HEK293 (cell line): Measurements from ENCODE around the gene STON2.
"Not testable (repeated sequence)": the region's sequence is repeated elsewhere in the genome, so short reads cannot be mapped to it uniquely, and the experiment has no call there.

Experiments
- CTCF ChIA-PET: fragments of 350-600 bp; formaldehyde crosslinking; extraction: SDS; loops from one replicate; lab custom pipeline; 2021; ENCODE audit warnings: antibody characterized with exemption; lab: Yijun Ruan, JAX
- POLR2A ChIA-PET: fragments of 300-600 bp; formaldehyde crosslinking; extraction: SDS; loops from one replicate; lab custom pipeline; 2020; ENCODE audit warnings: antibody characterized with exemption, inconsistent platforms; lab: Yijun Ruan, JAX
- H3K27ac ChIP-seq: fragments of 200-500 bp; sonication (Bioruptor generic); 2 replicates; pipeline ENCODE4 v1.5.1; 2014; ENCODE audit warnings: low read depth, low read length, control low read depth, inconsistent platforms; ENCODE audit errors: extremely low read depth
- H3K36me3 ChIP-seq, 2 experiments: fragments of 200-500 bp in 1 of 2; sonication (Bioruptor generic) in 1 of 2; 1 replicate in 1 of 2; 2 replicates in 1 of 2; pipeline ENCODE4 v1.5.1; 2014 to 2017; ENCODE audit warnings: inconsistent platforms in 2 of 2, low read length in 2 of 2; ENCODE audit not compliant: control insufficient read depth in 2 of 2, insufficient read depth in 1 of 2
- H3K4me1 ChIP-seq: fragments of 200-500 bp; sonication (Bioruptor generic); 2 replicates; pipeline ENCODE4 v1.5.1; 2014; ENCODE audit warnings: mild to moderate bottlenecking, low read length, inconsistent platforms; ENCODE audit not compliant: control insufficient read depth, insufficient read depth
- H3K4me3 ChIP-seq: 2 replicates; pipeline ENCODE4 v1.5.1; 2011; ENCODE audit warnings: low read depth, mild to moderate bottlenecking, control low read depth, low read length, moderate library complexity
- H3K9me3 ChIP-seq: fragments of 200-500 bp; sonication (Bioruptor generic); 2 replicates; pipeline ENCODE4 v1.5.1; 2014; ENCODE audit warnings: low read depth, low read length, inconsistent platforms; ENCODE audit not compliant: control insufficient read depth, insufficient read depth
- BCL11B ChIP-seq: fragments of 450-650 bp; formaldehyde crosslinking; IDR thresholded peaks from 2 replicates; pipeline ENCODE4 v1.5.1; 2016; ENCODE audit warnings: low read depth, missing biosample characterization, missing genetic modification characterization
- GFI1B ChIP-seq: fragments of 450-650 bp; formaldehyde crosslinking; IDR thresholded peaks from 2 replicates; pipeline ENCODE4 v1.5.1; 2016; ENCODE audit warnings: missing biosample characterization, missing genetic modification characterization
- GLI4 ChIP-seq: fragments of 450-650 bp; formaldehyde crosslinking; IDR thresholded peaks from 2 replicates; pipeline ENCODE4 v1.5.1; 2016; ENCODE audit warnings: missing biosample characterization, missing genetic modification characterization
- GLIS2 ChIP-seq: fragments of 450-650 bp; formaldehyde crosslinking; IDR thresholded peaks from 2 replicates; pipeline ENCODE4 v1.5.1; 2016; ENCODE audit warnings: missing biosample characterization, missing genetic modification characterization
- OSR2 ChIP-seq: fragments of 450-650 bp; formaldehyde crosslinking; IDR thresholded peaks from 2 replicates; pipeline ENCODE4 v1.5.1; 2016; ENCODE audit warnings: missing biosample characterization, missing genetic modification characterization
- REPIN1 ChIP-seq: fragments of 450-650 bp; formaldehyde crosslinking; IDR thresholded peaks from 2 replicates; pipeline ENCODE4 v1.5.1; 2017; ENCODE audit warnings: missing biosample characterization, missing genetic modification characterization, low read depth
- SP3 ChIP-seq: fragments of 450-650 bp; formaldehyde crosslinking; IDR thresholded peaks from 2 replicates; pipeline ENCODE4 v1.5.1; 2016; ENCODE audit warnings: missing biosample characterization, missing genetic modification characterization
- ZEB2 ChIP-seq: fragments of 450-650 bp; formaldehyde crosslinking; IDR thresholded peaks from 2 replicates; pipeline ENCODE4 v1.5.1; 2016; ENCODE audit warnings: missing biosample characterization, missing genetic modification characterization
- ZNF157 ChIP-seq: fragments of 450-650 bp; formaldehyde crosslinking; IDR thresholded peaks from 2 replicates; pipeline ENCODE4 v1.5.1; 2016; ENCODE audit warnings: missing biosample characterization, missing genetic modification characterization
- ZNF16 ChIP-seq: fragments of 450-650 bp; formaldehyde crosslinking; IDR thresholded peaks from 2 replicates; pipeline ENCODE4 v1.5.1; 2016; ENCODE audit warnings: low read depth, missing biosample characterization, missing genetic modification characterization
- ZNF221 ChIP-seq: fragments of 450-650 bp; formaldehyde crosslinking; IDR thresholded peaks from 2 replicates; pipeline ENCODE4 v1.5.1; 2017; ENCODE audit warnings: missing biosample characterization, missing genetic modification characterization, borderline replicate concordance
- ZNF521 ChIP-seq: fragments of 450-650 bp; formaldehyde crosslinking; IDR thresholded peaks from 2 replicates; pipeline ENCODE4 v1.5.1; 2017; ENCODE audit warnings: missing biosample characterization, mild to moderate bottlenecking, missing genetic modification characterization
- ZNF707 ChIP-seq: fragments of 450-650 bp; formaldehyde crosslinking; IDR thresholded peaks from 2 replicates; pipeline ENCODE4 v1.5.1; 2016; ENCODE audit warnings: missing biosample characterization, missing genetic modification characterization
- TF ChIP-seq, protein P1 (sequence below): fragments of 450-650 bp; formaldehyde crosslinking; IDR thresholded peaks from 2 replicates; pipeline ENCODE4 v1.5.1; 2017; ENCODE audit warnings: missing biosample characterization, missing genetic modification characterization
- TF ChIP-seq, protein P2 (sequence below): fragments of 450-650 bp; formaldehyde crosslinking; IDR thresholded peaks from 2 replicates; pipeline ENCODE4 v1.5.1; 2016; ENCODE audit warnings: missing biosample characterization, missing genetic modification characterization
- TF ChIP-seq, protein P3 (sequence below): fragments of 450-650 bp; formaldehyde crosslinking; IDR thresholded peaks from 2 replicates; pipeline ENCODE4 v1.5.1; 2016; ENCODE audit warnings: missing biosample characterization, missing genetic modification characterization, borderline replicate concordance
- TF ChIP-seq, protein P4 (sequence below): fragments of 450-650 bp; formaldehyde crosslinking; IDR thresholded peaks from 2 replicates; pipeline ENCODE4 v1.5.1; 2016; ENCODE audit warnings: missing biosample characterization, missing genetic modification characterization
- TF ChIP-seq, protein P5 (sequence below): fragments of 450-650 bp; formaldehyde crosslinking; IDR thresholded peaks from 2 replicates; pipeline ENCODE4 v1.5.1; 2016; ENCODE audit warnings: missing biosample characterization, missing genetic modification characterization

Gene STON2

DNA sequence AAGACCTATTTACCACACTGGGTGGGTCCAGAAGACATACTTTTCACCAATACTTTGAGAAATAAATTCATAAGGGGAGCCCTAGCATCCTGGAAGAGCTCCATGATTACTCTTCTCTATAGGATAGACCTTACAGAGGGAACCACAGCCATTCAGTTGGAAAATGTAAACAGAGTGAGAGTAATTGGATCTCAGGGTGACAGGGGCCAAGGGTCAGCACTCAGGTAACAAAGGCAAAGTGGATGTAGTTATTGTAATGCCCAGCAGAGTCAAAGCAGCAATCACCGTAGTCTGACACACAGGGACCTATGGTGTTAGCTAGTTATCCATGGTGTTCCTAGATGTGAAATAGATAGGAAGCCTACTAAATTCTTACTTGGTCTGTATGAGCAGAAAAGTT, 168.6 kb downstream of the STON2 start:
- CTCF ChIA-PET, result interaction anchor here (0.6 to 1.4 kb wide), 3 partner anchors 10 to 215 kb away, joined by 4 read pairs; partner anchors contain the start of gene GTF2A1
- POLR2A ChIA-PET, result no interaction called here
- no peaks in the 10 kb centered on the region for H3K36me3 ChIP-seq
- H3K4me1 ChIP-seq, result peaks cover 5% of the 10 kb centered on the region; the same call in 1 of the 2 replicates
- TF ChIP-seq BCL11B (tag by site-specific recombination) (no peak), SP3 (tag by site-specific recombination) (no peak), ZNF16 (tag by site-specific recombination) (no peak), GLIS2 (no peak), GLI4 (tag by site-specific recombination) (no peak), ZNF521 (tag by site-specific recombination) (no peak), REPIN1 (tag by site-specific recombination) (no peak), ZEB2 (tag by site-specific recombination) (no peak), ZNF157 (no peak)
- TF ChIP-seq, protein P1, sequence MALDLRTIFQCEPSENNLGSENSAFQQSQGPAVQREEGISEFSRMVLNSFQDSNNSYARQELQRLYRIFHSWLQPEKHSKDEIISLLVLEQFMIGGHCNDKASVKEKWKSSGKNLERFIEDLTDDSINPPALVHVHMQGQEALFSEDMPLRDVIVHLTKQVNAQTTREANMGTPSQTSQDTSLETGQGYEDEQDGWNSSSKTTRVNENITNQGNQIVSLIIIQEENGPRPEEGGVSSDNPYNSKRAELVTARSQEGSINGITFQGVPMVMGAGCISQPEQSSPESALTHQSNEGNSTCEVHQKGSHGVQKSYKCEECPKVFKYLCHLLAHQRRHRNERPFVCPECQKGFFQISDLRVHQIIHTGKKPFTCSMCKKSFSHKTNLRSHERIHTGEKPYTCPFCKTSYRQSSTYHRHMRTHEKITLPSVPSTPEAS (tag by site-specific recombination), result no peak
- TF ChIP-seq, protein P2, sequence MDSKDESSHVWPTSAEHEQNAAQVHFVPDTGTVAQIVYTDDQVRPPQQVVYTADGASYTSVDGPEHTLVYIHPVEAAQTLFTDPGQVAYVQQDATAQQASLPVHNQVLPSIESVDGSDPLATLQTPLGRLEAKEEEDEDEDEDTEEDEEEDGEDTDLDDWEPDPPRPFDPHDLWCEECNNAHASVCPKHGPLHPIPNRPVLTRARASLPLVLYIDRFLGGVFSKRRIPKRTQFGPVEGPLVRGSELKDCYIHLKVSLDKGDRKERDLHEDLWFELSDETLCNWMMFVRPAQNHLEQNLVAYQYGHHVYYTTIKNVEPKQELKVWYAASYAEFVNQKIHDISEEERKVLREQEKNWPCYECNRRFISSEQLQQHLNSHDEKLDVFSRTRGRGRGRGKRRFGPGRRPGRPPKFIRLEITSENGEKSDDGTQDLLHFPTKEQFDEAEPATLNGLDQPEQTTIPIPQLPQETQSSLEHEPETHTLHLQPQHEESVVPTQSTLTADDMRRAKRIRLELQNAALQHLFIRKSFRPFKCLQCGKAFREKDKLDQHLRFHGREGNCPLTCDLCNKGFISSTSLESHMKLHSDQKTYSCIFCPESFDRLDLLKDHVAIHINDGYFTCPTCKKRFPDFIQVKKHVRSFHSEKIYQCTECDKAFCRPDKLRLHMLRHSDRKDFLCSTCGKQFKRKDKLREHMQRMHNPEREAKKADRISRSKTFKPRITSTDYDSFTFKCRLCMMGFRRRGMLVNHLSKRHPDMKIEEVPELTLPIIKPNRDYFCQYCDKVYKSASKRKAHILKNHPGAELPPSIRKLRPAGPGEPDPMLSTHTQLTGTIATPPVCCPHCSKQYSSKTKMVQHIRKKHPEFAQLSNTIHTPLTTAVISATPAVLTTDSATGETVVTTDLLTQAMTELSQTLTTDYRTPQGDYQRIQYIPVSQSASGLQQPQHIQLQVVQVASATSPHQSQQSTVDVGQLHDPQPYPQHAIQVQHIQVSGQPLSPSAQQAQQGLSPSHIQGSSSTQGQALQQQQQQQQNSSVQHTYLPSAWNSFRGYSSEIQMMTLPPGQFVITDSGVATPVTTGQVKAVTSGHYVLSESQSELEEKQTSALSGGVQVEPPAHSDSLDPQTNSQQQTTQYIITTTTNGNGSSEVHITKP, result no peak
- TF ChIP-seq, protein P3, sequence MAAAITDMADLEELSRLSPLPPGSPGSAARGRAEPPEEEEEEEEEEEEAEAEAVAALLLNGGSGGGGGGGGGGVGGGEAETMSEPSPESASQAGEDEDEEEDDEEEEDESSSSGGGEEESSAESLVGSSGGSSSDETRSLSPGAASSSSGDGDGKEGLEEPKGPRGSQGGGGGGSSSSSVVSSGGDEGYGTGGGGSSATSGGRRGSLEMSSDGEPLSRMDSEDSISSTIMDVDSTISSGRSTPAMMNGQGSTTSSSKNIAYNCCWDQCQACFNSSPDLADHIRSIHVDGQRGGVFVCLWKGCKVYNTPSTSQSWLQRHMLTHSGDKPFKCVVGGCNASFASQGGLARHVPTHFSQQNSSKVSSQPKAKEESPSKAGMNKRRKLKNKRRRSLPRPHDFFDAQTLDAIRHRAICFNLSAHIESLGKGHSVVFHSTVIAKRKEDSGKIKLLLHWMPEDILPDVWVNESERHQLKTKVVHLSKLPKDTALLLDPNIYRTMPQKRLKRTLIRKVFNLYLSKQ (tag by site-specific recombination), result no peak
- TF ChIP-seq, protein P4, sequence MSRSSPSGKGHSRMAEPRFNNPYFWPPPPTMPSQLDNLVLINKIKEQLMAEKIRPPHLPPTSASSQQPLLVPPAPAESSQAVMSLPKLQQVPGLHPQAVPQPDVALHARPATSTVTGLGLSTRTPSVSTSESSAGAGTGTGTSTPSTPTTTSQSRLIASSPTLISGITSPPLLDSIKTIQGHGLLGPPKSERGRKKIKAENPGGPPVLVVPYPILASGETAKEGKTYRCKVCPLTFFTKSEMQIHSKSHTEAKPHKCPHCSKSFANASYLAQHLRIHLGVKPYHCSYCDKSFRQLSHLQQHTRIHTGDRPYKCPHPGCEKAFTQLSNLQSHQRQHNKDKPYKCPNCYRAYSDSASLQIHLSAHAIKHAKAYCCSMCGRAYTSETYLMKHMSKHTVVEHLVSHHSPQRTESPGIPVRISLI, result no peak
- TF ChIP-seq, all 188 proteins: peak for 0
- Histone ChIP-seq H3K9me3 (peaks cover 2% of the 10 kb centered on the region; the same call in 1 of the 2 replicates), H3K4me3 (no peak overlapping the region), H3K27ac (no peak overlapping the region)

DNA sequence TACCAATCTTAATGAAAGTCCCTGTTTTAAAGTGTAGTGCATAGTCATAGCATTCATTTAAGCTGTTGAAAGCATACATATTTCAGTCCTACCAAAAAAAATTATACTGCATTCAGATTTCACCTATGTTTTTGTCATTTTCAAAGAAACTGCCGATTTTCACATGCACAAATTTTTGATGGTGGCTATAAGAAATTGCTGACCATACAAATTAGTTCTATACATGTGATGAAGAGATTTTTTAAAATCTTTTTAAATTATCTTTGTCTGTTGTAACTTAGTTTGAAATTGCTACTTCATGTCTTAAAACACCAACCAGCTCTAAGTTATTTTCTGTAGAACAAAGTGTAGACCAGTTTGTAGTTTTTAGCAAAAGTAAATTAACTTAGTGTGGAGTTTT, 175.9 kb downstream of the STON2 start:
- H3K4me1 ChIP-seq, result no peaks in the 10 kb centered on the region
- H3K36me3 ChIP-seq, result no peaks in the 10 kb centered on the region
- ChIA-PET POLR2A (no interaction called here), CTCF (interaction anchor here (0.8 to 0.9 kb wide), 2 partner anchors 15 to 45 kb away, joined by 3 read pairs; no protein-coding TSS in a partner anchor)
- H3K9me3 ChIP-seq, result no peaks in the 10 kb centered on the region
- H3K4me3 ChIP-seq, result no peak overlapping the region
- TF ChIP-seq GFI1B (tag by site-specific recombination) (no peak), ZNF707 (tag by site-specific recombination) (no peak), OSR2 (tag by site-specific recombination) (no peak), ZNF221 (tag by site-specific recombination) (no peak)
- TF ChIP-seq, protein P5, sequence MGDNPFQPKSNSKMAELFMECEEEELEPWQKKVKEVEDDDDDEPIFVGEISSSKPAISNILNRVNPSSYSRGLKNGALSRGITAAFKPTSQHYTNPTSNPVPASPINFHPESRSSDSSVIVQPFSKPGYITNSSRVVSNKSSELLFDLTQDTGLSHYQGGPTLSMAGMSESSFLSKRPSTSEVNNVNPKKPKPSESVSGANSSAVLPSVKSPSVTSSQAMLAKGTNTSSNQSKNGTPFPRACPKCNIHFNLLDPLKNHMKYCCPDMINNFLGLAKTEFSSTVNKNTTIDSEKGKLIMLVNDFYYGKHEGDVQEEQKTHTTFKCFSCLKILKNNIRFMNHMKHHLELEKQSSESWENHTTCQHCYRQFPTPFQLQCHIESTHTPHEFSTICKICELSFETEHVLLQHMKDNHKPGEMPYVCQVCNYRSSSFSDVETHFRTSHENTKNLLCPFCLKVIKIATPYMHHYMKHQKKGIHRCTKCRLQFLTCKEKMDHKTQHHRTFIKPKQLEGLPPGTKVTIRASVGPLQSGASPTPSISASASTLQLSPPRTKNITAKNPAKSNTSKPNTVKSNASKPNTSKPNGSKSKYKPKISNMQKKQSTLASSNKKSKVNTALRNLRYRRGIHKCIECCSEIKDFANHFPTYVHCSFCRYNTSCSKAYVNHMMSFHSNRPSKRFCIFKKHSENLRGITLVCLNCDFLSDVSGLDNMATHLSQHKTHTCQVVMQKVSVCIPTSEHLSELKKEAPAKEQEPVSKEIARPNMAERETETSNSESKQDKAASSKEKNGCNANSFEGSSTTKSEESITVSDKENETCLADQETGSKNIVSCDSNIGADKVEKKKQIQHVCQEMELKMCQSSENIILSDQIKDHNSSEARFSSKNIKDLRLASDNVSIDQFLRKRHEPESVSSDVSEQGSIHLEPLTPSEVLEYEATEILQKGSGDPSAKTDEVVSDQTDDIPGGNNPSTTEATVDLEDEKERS (tag by site-specific recombination), result no peak
- H3K27ac ChIP-seq, result no peak overlapping the region

DNA sequence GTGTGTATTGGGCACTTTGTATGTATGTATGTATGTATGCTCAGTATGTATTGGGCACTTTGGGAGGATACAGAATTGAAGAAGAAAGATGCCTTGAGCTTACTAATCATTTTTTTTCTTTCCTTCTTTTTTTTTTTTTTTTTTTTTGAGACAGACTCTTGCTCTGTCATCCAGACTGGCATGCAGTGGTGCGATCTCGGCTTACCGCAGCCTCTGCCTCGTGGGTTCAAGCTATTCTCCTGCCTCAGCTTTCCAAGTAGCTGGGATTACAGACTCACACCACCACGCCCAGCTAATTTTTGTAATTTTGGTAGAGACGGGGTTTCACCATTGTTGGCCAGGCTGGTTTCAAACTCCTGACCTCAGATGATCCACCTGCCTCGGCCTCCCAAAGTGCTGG, 176.3 kb downstream of the STON2 start:
- ChIA-PET CTCF (interaction anchor here (0.6 to 0.8 kb wide), 2 partner anchors 16 to 45 kb away, joined by 3 to 4 read pairs; no protein-coding TSS in a partner anchor), POLR2A (interaction anchor here (1.3 kb wide), 1 partner anchor 54 kb away, joined by 4 read pairs; no protein-coding TSS in a partner anchor)
- not testable (repeated sequence) for H3K36me3 ChIP-seq, H3K4me3 ChIP-seq, H3K9me3 ChIP-seq, H3K27ac ChIP-seq, H3K4me1 ChIP-seq
